SK-N-MC (cell line): ENCODE results near the gene CDYL.
A peak's percentile ranks its signal among the peaks of the same experiment; 100 is the strongest.

Experiments
- DNase-seq: peaks from one replicate; pipeline ENCODE4 v3.0.0-alpha.2; 2011; ENCODE audit warnings: low read depth, low spot score
- H3K27ac ChIP-seq: fragments of 200-600 bp; sonication (generic); 2 replicates; pipeline ENCODE4 v1.5.1; 2016; ENCODE audit warnings: mixed run types
- H3K36me3 ChIP-seq: fragments of 200-600 bp; sonication (generic); 2 replicates; pipeline ENCODE4 v1.6.1; 2017; ENCODE audit warnings: antibody characterized with exemption, low read length, mixed read lengths; ENCODE audit not compliant: insufficient read depth
- H3K4me3 ChIP-seq: fragments of 200-600 bp; sonication (generic); 2 replicates; pipeline ENCODE4 v1.5.1; 2016
- H3K9ac ChIP-seq: fragments of 200-600 bp; sonication (generic); 2 replicates; pipeline ENCODE4 v1.8.0; 2017; ENCODE audit warnings: mixed run types, mixed read lengths; ENCODE audit not compliant: insufficient read length
- H3K9me3 ChIP-seq: fragments of 200-600 bp; sonication (generic); 2 replicates; pipeline ENCODE4 v1.6.1; 2017; ENCODE audit warnings: low read depth, mild to moderate bottlenecking, antibody characterized with exemption, low read length, moderate library complexity, mixed read lengths
- EZH2 ChIP-seq: fragments of 200-600 bp; sonication (generic); IDR thresholded peaks from one replicate; pipeline ENCODE4 v1.6.1; 2017; ENCODE audit warnings: antibody characterized with exemption
- FOXP2 ChIP-seq: optimal IDR thresholded peaks from 2 replicates; pipeline ENCODE3; 2011; ENCODE audit warnings: mild to moderate bottlenecking, moderate library complexity; ENCODE audit not compliant: insufficient read depth; ENCODE audit errors: extremely low read length, control extremely low read depth
- POLR2AphosphoS5 ChIP-seq: IDR thresholded peaks from 2 replicates; pipeline ENCODE4 v1.6.1; 2012; ENCODE audit warnings: mild to moderate bottlenecking, low read depth, low read length, borderline replicate concordance

The CDYL gene

GRCh38 chr6:4763921-4764320 lies 12.3 kb upstream of the CDYL start:
- DNase-seq: no peak

GRCh38 chr6:4768815-4769214 lies 7.4 kb upstream of the CDYL start:
- H3K9me3 ChIP-seq: no peaks in the 10 kb centered on the region
- H3K27ac ChIP-seq: no peak overlapping the region
- H3K4me3 ChIP-seq: no peak overlapping the region
- DNase-seq: no peak
- H3K36me3 ChIP-seq: no peaks in the 10 kb centered on the region
- no peak overlapping the region for H3K9ac ChIP-seq
- no peak for TF ChIP-seq FOXP2
- TF ChIP-seq EZH2: no peak
- no peak for TF ChIP-seq POLR2AphosphoS5

More at GRCh38 chr6:4763921-4764320, 12.3 kb upstream of the CDYL start:
- Histone ChIP-seq H3K9me3 (no peaks in the 10 kb centered on the region), H3K9ac (no peak overlapping the region), H3K27ac (no peak overlapping the region), H3K36me3 (no peaks in the 10 kb centered on the region), H3K4me3 (no peak overlapping the region)
- TF ChIP-seq POLR2AphosphoS5 (no peak), FOXP2 (no peak), EZH2 (no peak)

- H3K27ac ChIP-seq: no peak overlapping the region
- H3K9ac ChIP-seq: no peak overlapping the region
- no peak overlapping the region for H3K4me3 ChIP-seq
- no peaks in the 10 kb centered on the region for H3K9me3 ChIP-seq
- DNase-seq: no peak
- H3K36me3 ChIP-seq: no peaks in the 10 kb centered on the region
- TF ChIP-seq FOXP2: no peak
These were observed 3.5 kb upstream of the CDYL start for GRCh38 chr6:4772750-4773149.

GRCh38 chr6:4773181-4773580 lies 3.0 kb upstream of the CDYL start:
- TF ChIP-seq EZH2 (no peak), POLR2AphosphoS5 (no peak)
- DNase-seq: no peak
- no peaks in the 10 kb centered on the region; the same call in 1 of the 2 replicates for H3K9me3 ChIP-seq
- H3K9ac ChIP-seq: no peak overlapping the region
- H3K36me3 ChIP-seq: peaks cover 2% of the 10 kb centered on the region; the same call in 1 of the 2 replicates
- no peak overlapping the region for H3K27ac ChIP-seq
- H3K4me3 ChIP-seq: no peak overlapping the region

- H3K9ac ChIP-seq: no peak overlapping the region
- H3K36me3 ChIP-seq: peaks cover 7% of the 10 kb centered on the region; the same call in 1 of the 2 replicates
- DNase-seq: no peak
- H3K4me3 ChIP-seq: no peak overlapping the region
- H3K9me3 ChIP-seq: peaks cover 3% of the 10 kb centered on the region; the same call in 1 of the 2 replicates
- TF ChIP-seq FOXP2 (no peak), POLR2AphosphoS5 (no peak), EZH2 (no peak)
- no peak overlapping the region for H3K27ac ChIP-seq
These were observed 1.9 kb upstream of the CDYL start for GRCh38 chr6:4774296-4774695.

- Histone ChIP-seq H3K9ac (no peak overlapping the region), H3K4me3 (no peak overlapping the region), H3K27ac (no peak overlapping the region), H3K9me3 (peaks cover 3% of the 10 kb centered on the region; the same call in 1 of the 2 replicates), H3K36me3 (peaks cover 7% of the 10 kb centered on the region; the same call in 1 of the 2 replicates)
- no peak for TF ChIP-seq POLR2AphosphoS5
- no peak for TF ChIP-seq FOXP2
- TF ChIP-seq EZH2: no peak
- no peak for DNase-seq
These were observed 1.3 kb upstream of the CDYL start for GRCh38 chr6:4774715-4775493.

GRCh38 chr6:4775494-4776130 lies 592 bp upstream of the CDYL start:
- no peak for TF ChIP-seq EZH2
- TF ChIP-seq POLR2AphosphoS5: peak; percentile 29; the same call in 1 of the 2 replicates
- Histone ChIP-seq H3K9me3 (peaks cover 3% of the 10 kb centered on the region; the same call in 1 of the 2 replicates), H3K27ac (no peak overlapping the region), H3K9ac (no peak overlapping the region), H3K36me3 (peaks cover 7% of the 10 kb centered on the region; the same call in 1 of the 2 replicates), H3K4me3 (peak overlapping the region; percentile 79)
- DNase-seq: no peak

GRCh38 chr6:4776493-4777393 lies 539 bp downstream of the CDYL start:
- H3K9ac ChIP-seq: peak overlapping the region; percentile 75
- H3K4me3 ChIP-seq: peak overlapping the region; percentile 95
- peaks cover 3% of the 10 kb centered on the region; the same call in 1 of the 2 replicates for H3K9me3 ChIP-seq
- no peak for TF ChIP-seq EZH2
- no peak for TF ChIP-seq POLR2AphosphoS5
- TF ChIP-seq FOXP2: no peak
- no peak for DNase-seq
- H3K27ac ChIP-seq: peak overlapping the region; percentile 40; the same call in 1 of the 2 replicates
- H3K36me3 ChIP-seq: peaks cover 7% of the 10 kb centered on the region; the same call in 1 of the 2 replicates
